WERI-Rb-1 (cell line): ENCODE results near the gene SEMA4D.

Experiments used
- DNase-seq: peaks from one replicate; pipeline ENCODE4 v3.0.0-alpha.2; 2020
- H3K27ac ChIP-seq: fragments of 250-450 bp; sonication (Bioruptor Pico); 2 replicates; pipeline ENCODE4 v1.5.1; 2020; ENCODE audit warnings: mild to moderate bottlenecking, moderate library complexity
- H3K27me3 ChIP-seq: fragments of 250-450 bp; sonication (Bioruptor Pico); 2 replicates; pipeline ENCODE4 v1.5.1; 2021; ENCODE audit warnings: mild to moderate bottlenecking, low read depth, moderate library complexity; ENCODE audit not compliant: insufficient read depth, severe bottlenecking
- H3K36me3 ChIP-seq: fragments of 250-450 bp; sonication (Bioruptor Pico); 2 replicates; pipeline ENCODE4 v1.5.1; 2020; ENCODE audit warnings: mild to moderate bottlenecking, moderate library complexity
- H3K4me3 ChIP-seq: 2 replicates; pipeline ENCODE4 v1.5.1; 2011; ENCODE audit warnings: low read depth, mild to moderate bottlenecking, control low read depth, low read length
- H3K9me3 ChIP-seq: fragments of 250-450 bp; sonication (Bioruptor Pico); 2 replicates; pipeline ENCODE4 v1.5.1; 2021; ENCODE audit warnings: mild to moderate bottlenecking, moderate library complexity; ENCODE audit not compliant: severe bottlenecking
- CTCF ChIP-seq: IDR thresholded peaks from 2 replicates; pipeline ENCODE4 v1.5.1; 2011; ENCODE audit warnings: low read depth, mild to moderate bottlenecking, control low read depth, inconsistent platforms, low read length

SEMA4D gene

GRCh38 chr9:89352451-89352850 lies 145.5 kb downstream of the SEMA4D start:
- Histone ChIP-seq H3K36me3 (peaks cover 82% of the 10 kb centered on the region), H3K9me3 (no peaks in the 10 kb centered on the region), H3K27me3 (no peaks in the 10 kb centered on the region), H3K4me3 (no peak overlapping the region), H3K27ac (no peak overlapping the region)
- no peak for DNase-seq
- no peak for TF ChIP-seq CTCF

- no peaks in the 10 kb centered on the region for H3K27me3 ChIP-seq
- DNase-seq: no peak
- TF ChIP-seq CTCF: no peak
- H3K27ac ChIP-seq: no peak overlapping the region
- peaks cover 84% of the 10 kb centered on the region for H3K36me3 ChIP-seq
- H3K4me3 ChIP-seq: no peak overlapping the region
- H3K9me3 ChIP-seq: no peaks in the 10 kb centered on the region
Measured at GRCh38 chr9:89351584-89352300, 146.2 kb downstream of the SEMA4D start.

- TF ChIP-seq CTCF: no peak
- Histone ChIP-seq H3K27me3 (no peaks in the 10 kb centered on the region), H3K4me3 (no peak overlapping the region), H3K9me3 (no peaks in the 10 kb centered on the region), H3K27ac (no peak overlapping the region), H3K36me3 (peaks cover 85% of the 10 kb centered on the region)
- DNase-seq: no peak
Measured at GRCh38 chr9:89350988-89351557, 146.8 kb downstream of the SEMA4D start.

GRCh38 chr9:89349607-89350006 lies 148.3 kb downstream of the SEMA4D start:
- DNase-seq: no peak
- Histone ChIP-seq H3K9me3 (no peaks in the 10 kb centered on the region), H3K27me3 (no peaks in the 10 kb centered on the region), H3K36me3 (peaks cover 80% of the 10 kb centered on the region), H3K27ac (no peak overlapping the region), H3K4me3 (no peak overlapping the region)
- no peak for TF ChIP-seq CTCF

- H3K36me3 ChIP-seq: peaks cover 83% of the 10 kb centered on the region
- DNase-seq: no peak
- no peak for TF ChIP-seq CTCF
- no peaks in the 10 kb centered on the region for H3K27me3 ChIP-seq
- H3K9me3 ChIP-seq: no peaks in the 10 kb centered on the region
- no peak overlapping the region for H3K4me3 ChIP-seq
- H3K27ac ChIP-seq: no peak overlapping the region
Measured at GRCh38 chr9:89347651-89348050, 150.3 kb downstream of the SEMA4D start.
